Measurements from ENCODE around the gene TSC22D2. TPM values are rescaled to one million over a fixed set of nuclear protein-coding genes. Genes with fewer than 3 reads are reported as not detected.
A peak's percentile ranks its signal among the peaks of the same experiment; 100 is the strongest.

Gene TSC22D2
- total RNA-seq, 1 donor from 2014 or later: 37.9 TPM

GRCh38 chr3:150428562-150428961 is 20.5 kb downstream of the TSC22D2 start:
- DNase-seq (ENCODE audit: low read depth, low spot score): no peak
- Mint-ChIP-seq H3K4me3 (no peak overlapping the region), H3K36me3 (ENCODE audit: low read depth) (peaks cover 5% of the 10 kb centered on the region), H3K9me3 (no peaks in the 10 kb centered on the region), H3K27me3 (ENCODE audit: low read depth) (no peaks in the 10 kb centered on the region), H3K4me1 (peaks cover 39% of the 10 kb centered on the region), H3K27ac (ENCODE audit: unreplicated experiment) (no peak overlapping the region)
- TF ChIP-seq CTCF (conservative IDR thresholded peaks at IDR 0.05): no peak

- H3K4me1 Mint-ChIP-seq: peaks cover 36% of the 10 kb centered on the region
- no peak for TF ChIP-seq CTCF (conservative IDR thresholded peaks at IDR 0.05)
- H3K27me3 Mint-ChIP-seq (ENCODE audit: low read depth): no peaks in the 10 kb centered on the region
- H3K4me3 Mint-ChIP-seq: no peak overlapping the region
- H3K27ac Mint-ChIP-seq (ENCODE audit: unreplicated experiment): no peak overlapping the region
- no peak for DNase-seq (ENCODE audit: low read depth, low spot score)
- no peaks in the 10 kb centered on the region for H3K9me3 Mint-ChIP-seq
- H3K36me3 Mint-ChIP-seq (ENCODE audit: low read depth): peaks cover 5% of the 10 kb centered on the region
These were observed 21.9 kb downstream of the TSC22D2 start for GRCh38 chr3:150429767-150430671.

GRCh38 chr3:150433347-150433746 is 25.2 kb downstream of the TSC22D2 start:
- H3K9me3 Mint-ChIP-seq: no peaks in the 10 kb centered on the region
- DNase-seq (ENCODE audit: low read depth, low spot score): no peak
- no peak overlapping the region for H3K27ac Mint-ChIP-seq (ENCODE audit: unreplicated experiment)
- peaks cover 45% of the 10 kb centered on the region for H3K4me1 Mint-ChIP-seq
- no peak overlapping the region for H3K4me3 Mint-ChIP-seq
- no peak for TF ChIP-seq CTCF (conservative IDR thresholded peaks at IDR 0.05)
- peaks cover 5% of the 10 kb centered on the region for H3K36me3 Mint-ChIP-seq (ENCODE audit: low read depth)
- H3K27me3 Mint-ChIP-seq (ENCODE audit: low read depth): no peaks in the 10 kb centered on the region

GRCh38 chr3:150434234-150434633 is 26.1 kb downstream of the TSC22D2 start:
- TF ChIP-seq CTCF (conservative IDR thresholded peaks at IDR 0.05): no peak
- Mint-ChIP-seq H3K27ac (ENCODE audit: unreplicated experiment) (peak overlapping the region; percentile 19), H3K9me3 (no peaks in the 10 kb centered on the region), H3K36me3 (ENCODE audit: low read depth) (peaks cover 5% of the 10 kb centered on the region), H3K4me3 (no peak overlapping the region), H3K4me1 (peaks cover 44% of the 10 kb centered on the region), H3K27me3 (ENCODE audit: low read depth) (no peaks in the 10 kb centered on the region)
- DNase-seq (ENCODE audit: low read depth, low spot score): no peak

GRCh38 chr3:150436161-150436560 is 28.1 kb downstream of the TSC22D2 start:
- Mint-ChIP-seq H3K27me3 (ENCODE audit: low read depth) (no peaks in the 10 kb centered on the region), H3K4me3 (peak overlapping the region; percentile 57), H3K36me3 (ENCODE audit: low read depth) (peaks cover 2% of the 10 kb centered on the region), H3K9me3 (no peaks in the 10 kb centered on the region), H3K4me1 (peaks cover 38% of the 10 kb centered on the region), H3K27ac (ENCODE audit: unreplicated experiment) (no peak overlapping the region)
- DNase-seq (ENCODE audit: low read depth, low spot score): no peak
- no peak for TF ChIP-seq CTCF (conservative IDR thresholded peaks at IDR 0.05)
